NT2/D1 (cell line): ENCODE results near the gene COG6.

Experiments used
- SUZ12 ChIP-seq: IDR thresholded peaks from 2 replicates; pipeline ENCODE4 v1.6.1; 2011; ENCODE audit not compliant: insufficient read length, insufficient read depth; ENCODE audit errors: extremely low read depth
- YY1 ChIP-seq: IDR thresholded peaks from 2 replicates; pipeline ENCODE4 v1.6.1; 2011; ENCODE audit not compliant: insufficient read length, insufficient read depth
- ZNF274 ChIP-seq: IDR thresholded peaks from 2 replicates; pipeline ENCODE4 v1.6.1; 2011; ENCODE audit warnings: mild to moderate bottlenecking, low read depth, low read length

- TF ChIP-seq ZNF274 (no peak), YY1 (no peak), SUZ12 (no peak)
Observed at GRCh38 chr13:39751805-39752204, 96.3 kb downstream of the COG6 start.
